Mesenchymal stem cell (in vitro differentiated cells and primary cell): ENCODE results near the gene SLC25A19.
"Not testable (repeated sequence)": the region's sequence is repeated elsewhere in the genome, so short reads cannot be mapped to it uniquely, and the experiment has no call there.

Experiments
- DNase-seq: peaks from one replicate; pipeline ENCODE4 v3.0.0-alpha.2; 2013
- H2AFZ ChIP-seq: one replicate; pipeline ENCODE4 v1.6.1; 2013; ENCODE audit warnings: low read depth, mild to moderate bottlenecking, control low read depth, inconsistent platforms, low read length, moderate library complexity
- H2AK5ac ChIP-seq: 2 replicates; pipeline ENCODE4 v1.6.1; 2013; ENCODE audit warnings: low read length, moderate library complexity, mild to moderate bottlenecking, inconsistent platforms; ENCODE audit not compliant: severe bottlenecking
- H2BK120ac ChIP-seq: one replicate; pipeline ENCODE4 v1.6.1; 2013; ENCODE audit warnings: low read depth, mild to moderate bottlenecking, inconsistent platforms, low read length, moderate library complexity
- H2BK12ac ChIP-seq, 2 experiments: one replicate each; pipeline ENCODE4 v1.6.1; 2013; ENCODE audit warnings: inconsistent platforms in 2 of 2, low read length in 2 of 2, mild to moderate bottlenecking in 2 of 2, moderate library complexity in 2 of 2, control low read depth in 1 of 2
- H2BK15ac ChIP-seq: one replicate; pipeline ENCODE4 v1.6.1; 2013; ENCODE audit warnings: mild to moderate bottlenecking, low read depth, inconsistent platforms; ENCODE audit not compliant: poor library complexity, severe bottlenecking
- H2BK5ac ChIP-seq: 2 replicates; pipeline ENCODE4 v1.6.1; 2013; ENCODE audit warnings: low read depth, mild to moderate bottlenecking, low read length, control low read depth, inconsistent platforms; ENCODE audit not compliant: poor library complexity, severe bottlenecking
- H3K14ac ChIP-seq, 2 experiments: one replicate each; pipeline ENCODE4 v1.6.1; 2013; ENCODE audit warnings: inconsistent platforms in 2 of 2, low read length in 2 of 2, control low read depth in 1 of 2, mild to moderate bottlenecking in 1 of 2, moderate library complexity in 1 of 2
- H3K18ac ChIP-seq, 2 experiments: one replicate each; pipeline ENCODE4 v1.6.1; 2013; ENCODE audit warnings: inconsistent platforms in 2 of 2, low read length in 2 of 2, control low read depth in 1 of 2, low read depth in 1 of 2, mild to moderate bottlenecking in 1 of 2
- H3K23ac ChIP-seq, 2 experiments: one replicate each; pipeline ENCODE4 v1.6.1; 2013; ENCODE audit warnings: inconsistent platforms in 2 of 2, low read length in 2 of 2, mild to moderate bottlenecking in 2 of 2, moderate library complexity in 2 of 2, control low read depth in 1 of 2
- H3K27ac ChIP-seq: 2 replicates; pipeline ENCODE4 v1.5.1; 2013; ENCODE audit warnings: mild to moderate bottlenecking, moderate library complexity, low read length, control low read depth, inconsistent platforms; ENCODE audit not compliant: poor library complexity, severe bottlenecking
- H3K27me3 ChIP-seq, 2 experiments: 2 replicates each; pipeline versions ENCODE4 v1.6.1 to v1.7.0; 2013; ENCODE audit warnings: low read length in 2 of 2, mild to moderate bottlenecking in 2 of 2, moderate library complexity in 2 of 2, control low read depth in 1 of 2, inconsistent platforms in 1 of 2; ENCODE audit not compliant: control insufficient read depth in 1 of 2, insufficient read depth in 1 of 2
- H3K36me3 ChIP-seq, 2 experiments: 2 replicates each; pipeline versions ENCODE4 v1.6.1 to v1.7.0; 2013; ENCODE audit warnings: low read length in 2 of 2, control low read depth in 1 of 2, inconsistent platforms in 1 of 2, low read depth in 1 of 2, mild to moderate bottlenecking in 1 of 2; ENCODE audit not compliant: insufficient read depth in 2 of 2, control insufficient read depth in 1 of 2
- H3K4ac ChIP-seq, 2 experiments: one replicate each; pipeline ENCODE4 v1.6.1; 2013; ENCODE audit warnings: inconsistent platforms in 2 of 2, low read length in 2 of 2, mild to moderate bottlenecking in 2 of 2, moderate library complexity in 2 of 2, control low read depth in 1 of 2, low read depth in 1 of 2
- H3K4me1 ChIP-seq: 2 replicates; pipeline ENCODE4 v1.6.1; 2013; ENCODE audit warnings: low read depth, low read length, control low read depth; ENCODE audit not compliant: control insufficient read depth, insufficient read depth
- H3K4me2 ChIP-seq: 2 replicates; pipeline ENCODE4 v1.6.1; 2013; ENCODE audit warnings: low read length, mild to moderate bottlenecking, inconsistent platforms; ENCODE audit not compliant: poor library complexity, severe bottlenecking
- H3K4me3 ChIP-seq, 2 experiments: 2 replicates each; pipeline versions ENCODE4 v1.5.1 to v1.7.0; 2013; ENCODE audit warnings: low read length in 2 of 2, mild to moderate bottlenecking in 2 of 2, control low read depth in 1 of 2, low read depth in 1 of 2; ENCODE audit not compliant: insufficient read depth in 1 of 2
- H3K79me1 ChIP-seq: replicated peaks from 2 replicates; pipeline ENCODE4 v1.6.1; 2013; ENCODE audit warnings: mild to moderate bottlenecking, control low read depth, low read length, inconsistent platforms; ENCODE audit not compliant: poor library complexity, severe bottlenecking
- H3K9ac ChIP-seq: 2 replicates; pipeline ENCODE4 v1.7.0; 2013; ENCODE audit warnings: mild to moderate bottlenecking, low read length, moderate library complexity
- H3K9me3 ChIP-seq: 2 replicates; pipeline ENCODE4 v1.7.0; 2013; ENCODE audit warnings: mild to moderate bottlenecking, low read length; ENCODE audit not compliant: control insufficient read depth
- H4K8ac ChIP-seq: one replicate; pipeline ENCODE4 v1.6.1; 2013; ENCODE audit warnings: inconsistent platforms, mild to moderate bottlenecking, low read length, moderate library complexity
- H4K91ac ChIP-seq: one replicate; pipeline ENCODE4 v1.6.1; 2013; ENCODE audit warnings: mild to moderate bottlenecking, low read length, inconsistent platforms
- WGBS: methylation state at CpG from one replicate; pipeline ENCODE4 v1.1.7; 2013; ENCODE audit warnings: mixed read lengths; 5-methylcytosine and 5-hydroxymethylcytosine counted together

SLC25A19 gene

DNA sequence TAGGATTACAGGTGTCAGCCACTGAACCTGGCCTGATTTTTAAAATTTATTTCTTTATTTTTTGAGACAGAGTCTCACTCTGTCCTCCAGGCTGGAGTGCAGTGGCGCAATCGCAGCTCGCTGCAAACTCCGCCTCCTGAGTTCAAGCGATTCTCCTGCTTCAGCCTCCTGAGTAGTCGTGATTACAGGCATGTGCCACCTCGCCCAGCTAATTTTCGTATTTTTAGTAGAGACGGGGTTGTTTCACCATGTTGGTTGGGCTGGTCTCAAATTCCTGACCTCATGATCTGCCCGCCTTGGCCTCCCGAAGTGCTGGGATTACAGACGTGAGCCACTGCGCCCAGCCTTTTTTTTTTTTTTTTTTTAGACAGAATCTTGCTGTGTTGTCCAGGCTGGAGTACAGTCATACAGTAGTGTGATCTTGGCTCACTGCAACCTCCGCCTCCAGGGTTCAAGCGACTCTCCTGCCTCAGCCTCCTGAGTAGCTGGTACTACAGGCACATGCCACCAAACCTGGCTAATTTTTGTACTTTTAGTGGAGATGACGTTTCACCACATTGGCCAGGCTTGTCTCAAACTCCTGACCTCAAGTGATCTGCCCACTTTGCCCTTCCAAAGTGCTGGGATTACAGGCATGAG, 3.7 kb upstream of the SLC25A19 start:
- H4K8ac ChIP-seq, H2BK120ac ChIP-seq, H2BK5ac ChIP-seq, DNase-seq, H3K27me3 ChIP-seq, H4K91ac ChIP-seq, H2AK5ac ChIP-seq, H3K23ac ChIP-seq, H3K4me3 ChIP-seq, H3K4ac ChIP-seq, H3K79me1 ChIP-seq, H3K36me3 ChIP-seq, H3K4me2 ChIP-seq, H3K9me3 ChIP-seq, H3K18ac ChIP-seq, H3K9ac ChIP-seq, H3K27ac ChIP-seq, H2AFZ ChIP-seq, H3K14ac ChIP-seq, H2BK12ac ChIP-seq, H3K4me1 ChIP-seq, H2BK15ac ChIP-seq: not testable (repeated sequence)
- 74% methylated on average over 16 of the region's 16 CpGs for WGBS

DNA sequence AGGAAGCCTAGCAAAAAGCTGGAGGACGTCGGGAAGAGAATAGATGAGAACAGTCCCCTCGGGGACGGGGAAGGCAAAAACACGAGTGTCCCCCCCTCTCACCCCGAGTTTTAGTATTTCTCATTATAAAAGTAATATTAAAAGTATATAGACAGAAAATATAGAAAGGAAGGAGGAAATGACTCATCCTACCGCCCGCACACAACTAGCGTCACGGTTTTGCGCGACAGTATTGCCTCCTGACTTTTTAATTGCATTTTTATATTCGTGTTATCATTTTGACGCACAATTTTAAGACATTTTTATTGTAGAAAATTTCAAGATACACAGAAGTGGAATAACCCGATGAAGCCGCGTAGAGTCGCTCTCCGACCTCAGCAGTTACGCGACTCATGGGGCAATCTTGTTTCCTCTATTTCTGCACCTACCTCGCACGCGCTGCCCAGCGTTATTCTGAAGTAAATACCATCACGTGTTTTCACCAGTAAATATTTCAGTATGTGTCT, 652 bp upstream of the SLC25A19 start:
- Histone ChIP-seq H2BK5ac (no peak overlapping the region), H3K36me3 (peaks cover 9 to 12% of the 10 kb centered on the region in 2 experiments), H2BK120ac (peak overlapping the region; percentile 52), H3K4me1 (peaks cover 3% of the 10 kb centered on the region), H3K9me3 (no peaks in the 10 kb centered on the region), H4K91ac (peak overlapping the region; percentile 43), H3K27me3 (no peaks in the 10 kb centered on the region), H4K8ac (peak overlapping the region; percentile 97), H3K4ac (peak overlapping the region; percentile 79 to 80), H2AFZ (no peak overlapping the region), H3K4me2 (peak overlapping the region; percentile 87), H2AK5ac (no peak overlapping the region), H2BK15ac (peak overlapping the region; percentile 30), H2BK12ac (peak overlapping the region in 1 of 2 experiments; percentile 32), H3K79me1 (peaks cover 3% of the 10 kb centered on the region), H3K9ac (peak overlapping the region; percentile 99), H3K14ac (peak overlapping the region in 1 of 2 experiments; percentile 78), H3K4me3 (peak overlapping the region; percentile 70 to 99), H3K27ac (peak overlapping the region; percentile 68), H3K23ac (no peak overlapping the region), H3K18ac (peak overlapping the region; percentile 85 to 88)
- 30% methylated on average over 13 of the region's 26 CpGs for WGBS
- DNase-seq = peak; percentile 72

DNA sequence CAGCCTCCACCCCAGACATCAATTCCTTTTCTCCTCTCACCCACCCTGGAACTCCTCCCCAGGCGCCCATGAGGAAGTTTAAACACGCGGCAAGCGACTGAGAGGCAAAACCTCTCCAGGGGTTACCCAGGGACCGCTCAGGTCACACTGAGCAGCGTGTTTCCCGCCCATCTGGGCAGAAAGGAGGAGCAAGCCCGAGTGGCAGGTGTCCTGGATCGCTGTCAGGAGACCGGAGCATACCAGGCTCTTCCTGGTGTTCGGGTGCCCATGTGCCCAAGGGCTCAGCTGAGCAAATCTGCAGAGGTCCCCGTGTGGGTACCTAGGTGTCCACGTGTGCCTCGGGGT, 491 bp downstream of the SLC25A19 start:
- Histone ChIP-seq H3K23ac (no peak overlapping the region), H3K4me2 (peak overlapping the region; percentile 95), H2AFZ (peak overlapping the region; percentile 75), H3K79me1 (peaks cover 3% of the 10 kb centered on the region), H3K4ac (no peak overlapping the region), H2BK12ac (no peak overlapping the region), H2AK5ac (no peak overlapping the region), H3K36me3 (peaks cover 9 to 12% of the 10 kb centered on the region in 2 experiments), H3K14ac (no peak overlapping the region), H4K91ac (no peak overlapping the region), H3K4me1 (peaks cover 3% of the 10 kb centered on the region), H2BK5ac (no peak overlapping the region), H3K27me3 (no peaks in the 10 kb centered on the region), H3K9ac (peak overlapping the region; percentile 99), H2BK15ac (no peak overlapping the region), H4K8ac (no peak overlapping the region), H3K9me3 (no peaks in the 10 kb centered on the region), H3K27ac (no peak overlapping the region), H2BK120ac (no peak overlapping the region), H3K18ac (no peak overlapping the region), H3K4me3 (peak overlapping the region; percentile 79 to 99)
- under 1% methylated on average over 14 of the region's 14 CpGs for WGBS
- DNase-seq = no peak

DNA sequence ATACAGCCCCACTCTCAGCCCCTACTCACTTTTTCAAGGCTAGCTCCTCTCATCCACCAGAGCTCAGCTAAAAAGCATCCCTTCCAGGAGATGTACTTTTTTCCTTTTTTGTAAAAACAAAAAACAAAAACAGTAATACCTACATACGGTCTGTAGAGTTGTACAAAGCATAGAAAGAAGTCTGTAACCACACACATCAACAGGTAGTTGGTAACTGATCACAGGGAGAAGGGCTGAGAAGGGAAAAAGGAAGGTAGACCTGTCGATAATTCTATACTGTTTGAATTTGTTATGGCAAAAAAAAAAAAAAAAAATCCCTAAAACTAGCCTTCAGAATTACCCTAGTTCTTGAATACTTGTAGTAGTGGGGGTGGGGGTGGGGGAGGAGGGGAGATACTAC, 874 bp downstream of the SLC25A19 start:
- no peak overlapping the region for H3K4ac ChIP-seq
- no peak overlapping the region for H3K27ac ChIP-seq
- H3K9me3 ChIP-seq = no peaks in the 10 kb centered on the region
- H4K91ac ChIP-seq = no peak overlapping the region
- no peak overlapping the region for H2BK120ac ChIP-seq
- H2AFZ ChIP-seq = no peak overlapping the region
- H2AK5ac ChIP-seq = no peak overlapping the region
- no peak overlapping the region for H2BK5ac ChIP-seq
- no peak overlapping the region for H3K4me2 ChIP-seq
- DNase-seq = no peak
- no CpG with 5 or more reads among the region's 2 CpGs for WGBS
- H4K8ac ChIP-seq = no peak overlapping the region
- H3K4me1 ChIP-seq = peaks cover 3% of the 10 kb centered on the region
- no peak overlapping the region for H3K14ac ChIP-seq
- no peak overlapping the region for H2BK12ac ChIP-seq
- no peak overlapping the region for H3K23ac ChIP-seq
- no peak overlapping the region for H2BK15ac ChIP-seq
- H3K18ac ChIP-seq = no peak overlapping the region
- H3K4me3 ChIP-seq = peak overlapping the region in 1 of 2 experiments; percentile 99
- H3K27me3 ChIP-seq = no peaks in the 10 kb centered on the region
- peaks cover 3% of the 10 kb centered on the region for H3K79me1 ChIP-seq
- H3K36me3 ChIP-seq = peaks cover 9 to 12% of the 10 kb centered on the region in 2 experiments
- H3K9ac ChIP-seq = peak overlapping the region; percentile 99
